ENCODE results near the gene UBA52. TPM values are rescaled to one million over a fixed set of nuclear protein-coding genes. Genes with fewer than 3 reads are reported as not detected.

The UBA52 gene
- total RNA-seq, 1 experiment from 2014 or later, result 1,361 TPM

DNA sequence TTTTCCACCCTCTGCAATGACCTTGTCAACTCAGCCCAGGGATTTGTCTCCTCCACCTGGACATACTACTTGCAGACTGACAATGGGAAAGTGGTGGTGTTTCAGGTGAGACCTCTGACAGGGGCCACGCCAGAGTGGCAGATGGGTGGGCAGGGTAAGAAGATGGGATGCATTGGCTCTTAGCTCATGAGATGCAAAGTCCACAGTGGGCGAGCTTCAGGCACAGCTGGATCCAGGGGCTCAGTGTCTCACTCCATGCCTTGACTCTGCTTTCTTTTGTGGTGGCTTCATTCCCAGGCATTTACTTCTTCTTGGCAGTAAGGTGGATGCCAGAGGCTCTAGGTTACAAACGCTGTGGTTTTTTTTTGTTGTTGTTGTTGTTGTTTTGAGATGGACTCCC lies 44.4 kb downstream of the UBA52 start:
- POLR2A ChIA-PET, result no interaction called here
- H3K27me3 Mint-ChIP-seq (ENCODE audit: low read depth), result peaks cover 50% of the 10 kb centered on the region
- CTCF ChIA-PET, result interaction anchor here (1.1 kb wide), 1 partner anchor 22 kb away, joined by 3 read pairs; no protein-coding TSS in a partner anchor
- TF ChIP-seq NR3C1 (CRISPR knock-in tag; conservative IDR thresholded peaks at IDR 0.05; ENCODE audit: low read depth) (no peak), JUN (CRISPR knock-in tag; IDR thresholded peaks at IDR 0.05) (no peak), NFYB (CRISPR knock-in tag; conservative IDR thresholded peaks at IDR 0.05; ENCODE audit: low read depth) (no peak), MYBL2 (CRISPR knock-in tag; IDR thresholded peaks at IDR 0.05) (no peak), TEAD4 (CRISPR knock-in tag; IDR thresholded peaks at IDR 0.05) (no peak), OVOL2 (CRISPR knock-in tag; IDR thresholded peaks at IDR 0.05; ENCODE audit: borderline replicate concordance) (no peak), CREB1 (CRISPR knock-in tag; IDR thresholded peaks at IDR 0.05) (no peak), ZNF512 (CRISPR knock-in tag; IDR thresholded peaks at IDR 0.05; ENCODE audit: borderline replicate concordance) (no peak), NFE2L1 (CRISPR knock-in tag; IDR thresholded peaks at IDR 0.05) (no peak)
- TF ChIP-seq, protein P1, sequence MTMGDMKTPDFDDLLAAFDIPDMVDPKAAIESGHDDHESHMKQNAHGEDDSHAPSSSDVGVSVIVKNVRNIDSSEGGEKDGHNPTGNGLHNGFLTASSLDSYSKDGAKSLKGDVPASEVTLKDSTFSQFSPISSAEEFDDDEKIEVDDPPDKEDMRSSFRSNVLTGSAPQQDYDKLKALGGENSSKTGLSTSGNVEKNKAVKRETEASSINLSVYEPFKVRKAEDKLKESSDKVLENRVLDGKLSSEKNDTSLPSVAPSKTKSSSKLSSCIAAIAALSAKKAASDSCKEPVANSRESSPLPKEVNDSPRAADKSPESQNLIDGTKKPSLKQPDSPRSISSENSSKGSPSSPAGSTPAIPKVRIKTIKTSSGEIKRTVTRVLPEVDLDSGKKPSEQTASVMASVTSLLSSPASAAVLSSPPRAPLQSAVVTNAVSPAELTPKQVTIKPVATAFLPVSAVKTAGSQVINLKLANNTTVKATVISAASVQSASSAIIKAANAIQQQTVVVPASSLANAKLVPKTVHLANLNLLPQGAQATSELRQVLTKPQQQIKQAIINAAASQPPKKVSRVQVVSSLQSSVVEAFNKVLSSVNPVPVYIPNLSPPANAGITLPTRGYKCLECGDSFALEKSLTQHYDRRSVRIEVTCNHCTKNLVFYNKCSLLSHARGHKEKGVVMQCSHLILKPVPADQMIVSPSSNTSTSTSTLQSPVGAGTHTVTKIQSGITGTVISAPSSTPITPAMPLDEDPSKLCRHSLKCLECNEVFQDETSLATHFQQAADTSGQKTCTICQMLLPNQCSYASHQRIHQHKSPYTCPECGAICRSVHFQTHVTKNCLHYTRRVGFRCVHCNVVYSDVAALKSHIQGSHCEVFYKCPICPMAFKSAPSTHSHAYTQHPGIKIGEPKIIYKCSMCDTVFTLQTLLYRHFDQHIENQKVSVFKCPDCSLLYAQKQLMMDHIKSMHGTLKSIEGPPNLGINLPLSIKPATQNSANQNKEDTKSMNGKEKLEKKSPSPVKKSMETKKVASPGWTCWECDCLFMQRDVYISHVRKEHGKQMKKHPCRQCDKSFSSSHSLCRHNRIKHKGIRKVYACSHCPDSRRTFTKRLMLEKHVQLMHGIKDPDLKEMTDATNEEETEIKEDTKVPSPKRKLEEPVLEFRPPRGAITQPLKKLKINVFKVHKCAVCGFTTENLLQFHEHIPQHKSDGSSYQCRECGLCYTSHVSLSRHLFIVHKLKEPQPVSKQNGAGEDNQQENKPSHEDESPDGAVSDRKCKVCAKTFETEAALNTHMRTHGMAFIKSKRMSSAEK (CRISPR knock-in tag; IDR thresholded peaks at IDR 0.05; ENCODE audit: borderline replicate concordance), result no peak
- TF ChIP-seq, protein P2, sequence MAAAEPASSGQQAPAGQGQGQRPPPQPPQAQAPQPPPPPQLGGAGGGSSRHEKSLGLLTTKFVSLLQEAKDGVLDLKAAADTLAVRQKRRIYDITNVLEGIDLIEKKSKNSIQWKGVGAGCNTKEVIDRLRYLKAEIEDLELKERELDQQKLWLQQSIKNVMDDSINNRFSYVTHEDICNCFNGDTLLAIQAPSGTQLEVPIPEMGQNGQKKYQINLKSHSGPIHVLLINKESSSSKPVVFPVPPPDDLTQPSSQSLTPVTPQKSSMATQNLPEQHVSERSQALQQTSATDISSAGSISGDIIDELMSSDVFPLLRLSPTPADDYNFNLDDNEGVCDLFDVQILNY (CRISPR knock-in tag; IDR thresholded peaks at IDR 0.05), result no peak
- no peak for ATAC-seq
- peaks cover 5% of the 10 kb centered on the region for H3K36me3 Mint-ChIP-seq
- H3K9me3 Mint-ChIP-seq, result peaks cover 7% of the 10 kb centered on the region
- H3K27ac Mint-ChIP-seq, result no peak overlapping the region
- peaks cover 14% of the 10 kb centered on the region for H3K4me1 Mint-ChIP-seq
- DNase-seq (ENCODE audit: low spot score), result no peak
- no peak overlapping the region for H3K4me3 Mint-ChIP-seq

DNA sequence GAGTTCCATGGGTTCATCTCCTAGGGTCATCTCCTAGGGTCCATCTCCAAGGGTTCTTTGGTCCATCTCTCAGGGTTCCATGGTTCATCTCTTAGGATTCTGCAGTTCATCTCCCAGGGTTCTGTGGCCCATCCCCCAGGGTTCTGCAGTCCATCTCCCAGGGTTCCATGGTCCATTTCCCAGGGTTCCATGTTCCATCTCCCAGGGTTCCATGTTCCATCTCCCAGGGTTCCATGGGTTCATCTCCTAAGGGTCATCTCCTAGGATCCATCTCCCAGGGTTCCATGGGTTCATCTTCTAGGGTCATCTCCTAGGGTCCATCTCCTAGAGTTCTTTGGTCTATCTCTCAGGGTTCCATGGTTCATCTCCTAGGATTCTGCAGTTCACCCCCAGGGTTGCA lies 45.9 kb downstream of the UBA52 start:
- H3K36me3 Mint-ChIP-seq, result peaks cover 5% of the 10 kb centered on the region
- H3K4me3 Mint-ChIP-seq, result no peak overlapping the region
- DNase-seq (ENCODE audit: low spot score) (no peak), ATAC-seq (no peak)
- H3K27ac Mint-ChIP-seq, result no peak overlapping the region
- peaks cover 7% of the 10 kb centered on the region for H3K9me3 Mint-ChIP-seq
- CTCF ChIA-PET, result no interaction called here
- peaks cover 40% of the 10 kb centered on the region for H3K27me3 Mint-ChIP-seq (ENCODE audit: low read depth)
- peaks cover 7% of the 10 kb centered on the region; the same call in 1 of the 2 replicates for H3K4me1 Mint-ChIP-seq
- POLR2A ChIA-PET, result no interaction called here
- no peak for TF ChIP-seq TEAD1 (CRISPR knock-in tag; IDR thresholded peaks at IDR 0.05)
- no peak for TF ChIP-seq FOXK1 (CRISPR knock-in tag; IDR thresholded peaks at IDR 0.05)
- TF ChIP-seq E2F1 (CRISPR knock-in tag; IDR thresholded peaks at IDR 0.05), result no peak
- TF ChIP-seq, protein P3, sequence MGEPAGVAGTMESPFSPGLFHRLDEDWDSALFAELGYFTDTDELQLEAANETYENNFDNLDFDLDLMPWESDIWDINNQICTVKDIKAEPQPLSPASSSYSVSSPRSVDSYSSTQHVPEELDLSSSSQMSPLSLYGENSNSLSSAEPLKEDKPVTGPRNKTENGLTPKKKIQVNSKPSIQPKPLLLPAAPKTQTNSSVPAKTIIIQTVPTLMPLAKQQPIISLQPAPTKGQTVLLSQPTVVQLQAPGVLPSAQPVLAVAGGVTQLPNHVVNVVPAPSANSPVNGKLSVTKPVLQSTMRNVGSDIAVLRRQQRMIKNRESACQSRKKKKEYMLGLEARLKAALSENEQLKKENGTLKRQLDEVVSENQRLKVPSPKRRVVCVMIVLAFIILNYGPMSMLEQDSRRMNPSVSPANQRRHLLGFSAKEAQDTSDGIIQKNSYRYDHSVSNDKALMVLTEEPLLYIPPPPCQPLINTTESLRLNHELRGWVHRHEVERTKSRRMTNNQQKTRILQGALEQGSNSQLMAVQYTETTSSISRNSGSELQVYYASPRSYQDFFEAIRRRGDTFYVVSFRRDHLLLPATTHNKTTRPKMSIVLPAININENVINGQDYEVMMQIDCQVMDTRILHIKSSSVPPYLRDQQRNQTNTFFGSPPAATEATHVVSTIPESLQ (CRISPR knock-in tag; IDR thresholded peaks at IDR 0.05), result no peak
- TF ChIP-seq, protein P1 (CRISPR knock-in tag; IDR thresholded peaks at IDR 0.05; ENCODE audit: borderline replicate concordance), result no peak
- TF ChIP-seq ATF2 (CRISPR knock-in tag; IDR thresholded peaks at IDR 0.05; ENCODE audit: borderline replicate concordance, low read depth), result no peak
- no peak for TF ChIP-seq SMAD4 (CRISPR knock-in tag; IDR thresholded peaks at IDR 0.05)
- no peak for TF ChIP-seq E2F4 (CRISPR knock-in tag; IDR thresholded peaks at IDR 0.05; ENCODE audit: borderline replicate concordance, low read depth)

All from WTC11 (cell line).